Ishikawa (cell line): ENCODE measurements around the gene ENOSF1.

Source experiments
- CEBPB ChIP-seq: IDR thresholded peaks from 2 replicates; pipeline ENCODE4 v1.6.1; 2012
- CREB1 ChIP-seq: IDR thresholded peaks from 2 replicates; pipeline ENCODE4 v1.6.1; 2012; ENCODE audit warnings: low read depth
- EGR1 ChIP-seq: IDR thresholded peaks from 2 replicates; pipeline ENCODE4 v1.6.1; 2012
- EP300 ChIP-seq: IDR thresholded peaks from 2 replicates; pipeline ENCODE4 v1.6.1; 2012; ENCODE audit warnings: borderline replicate concordance
- FOXM1 ChIP-seq: IDR thresholded peaks from 2 replicates; pipeline ENCODE4 v1.6.1; 2012; ENCODE audit warnings: low read depth, borderline replicate concordance
- MAX ChIP-seq: IDR thresholded peaks from 2 replicates; pipeline ENCODE4 v1.6.1; 2012
- NFIC ChIP-seq: IDR thresholded peaks from 2 replicates; pipeline ENCODE4 v1.6.1; 2012
- RAD21 ChIP-seq: IDR thresholded peaks from 2 replicates; pipeline ENCODE4 v1.6.1; 2012; ENCODE audit warnings: low read depth
- REST ChIP-seq: IDR thresholded peaks from 2 replicates; pipeline ENCODE4 v1.6.1; 2012; ENCODE audit warnings: low read depth, mild to moderate bottlenecking
- TAF1 ChIP-seq: IDR thresholded peaks from 2 replicates; pipeline ENCODE4 v1.6.1; 2012; ENCODE audit warnings: low read depth, mild to moderate bottlenecking
- TCF12 ChIP-seq: IDR thresholded peaks from 2 replicates; pipeline ENCODE4 v1.6.1; 2012; ENCODE audit warnings: low read depth
- TEAD4 ChIP-seq: IDR thresholded peaks from 2 replicates; pipeline ENCODE4 v1.6.1; 2012
- USF1 ChIP-seq: IDR thresholded peaks from 2 replicates; pipeline ENCODE4 v1.6.1; 2012
- YY1 ChIP-seq: IDR thresholded peaks from 2 replicates; pipeline ENCODE4 v1.6.1; 2012; ENCODE audit warnings: low read depth
- ZBTB7A ChIP-seq: IDR thresholded peaks from 2 replicates; pipeline ENCODE4 v1.6.1; 2012; ENCODE audit warnings: low read depth

Gene ENOSF1

GRCh38 chr18:717003-717402, 4.6 kb upstream of the ENOSF1 start:
- no peak for TF ChIP-seq EP300
- no peak for TF ChIP-seq CREB1
- TF ChIP-seq MAX, result no peak

GRCh38 chr18:715626-716025, 3.2 kb upstream of the ENOSF1 start:
- no peak for TF ChIP-seq TAF1
- no peak for TF ChIP-seq NFIC
- TF ChIP-seq EGR1, result no peak
- TF ChIP-seq MAX, result no peak

- TF ChIP-seq TAF1, result no peak
- no peak for TF ChIP-seq REST
- no peak for TF ChIP-seq EGR1
- no peak for TF ChIP-seq ZBTB7A
- no peak for TF ChIP-seq YY1
- no peak for TF ChIP-seq FOXM1
- no peak for TF ChIP-seq TEAD4
- TF ChIP-seq CREB1, result no peak
These were observed 683 bp upstream of the ENOSF1 start for GRCh38 chr18:713135-713490.

- no peak for TF ChIP-seq REST
- peak; percentile 51; the same call in 1 of the 2 replicates for TF ChIP-seq TCF12
- no peak for TF ChIP-seq YY1
- TF ChIP-seq ZBTB7A, result no peak; the same call in 1 of the 2 replicates
- no peak for TF ChIP-seq TEAD4
- no peak for TF ChIP-seq EP300
- TF ChIP-seq CREB1, result 0 out of 2 replicates have a peak, but pooled peaks have one; percentile 40
- TF ChIP-seq USF1, result peak; percentile 64
- 0 out of 2 replicates have a peak, but pooled peaks have one; percentile 29 for TF ChIP-seq NFIC
- TF ChIP-seq MAX, result peak; percentile 58; the same call in 1 of the 2 replicates
- TF ChIP-seq TAF1, result peak; percentile 12; the same call in 1 of the 2 replicates
- TF ChIP-seq FOXM1, result no peak
- no peak for TF ChIP-seq CEBPB
- TF ChIP-seq RAD21, result no peak
- TF ChIP-seq EGR1, result no peak
These were observed 601 bp downstream of the ENOSF1 start for GRCh38 chr18:711657-712400.

GRCh38 chr18:711310-711656, 1.1 kb downstream of the ENOSF1 start:
- no peak for TF ChIP-seq MAX
- no peak for TF ChIP-seq USF1
- TF ChIP-seq TEAD4, result no peak
- no peak for TF ChIP-seq EGR1
- no peak for TF ChIP-seq YY1
- TF ChIP-seq CREB1, result no peak
- TF ChIP-seq RAD21, result no peak
- no peak for TF ChIP-seq TAF1
- no peak for TF ChIP-seq REST
- TF ChIP-seq FOXM1, result no peak
- TF ChIP-seq EP300, result no peak
- no peak for TF ChIP-seq NFIC
- TF ChIP-seq TCF12, result no peak
